HEK293 (cell line): ENCODE measurements around the gene EBF3.

Experiments
- CTCF ChIA-PET: fragments of 350-600 bp; formaldehyde crosslinking; extraction: SDS; loops from one replicate; lab custom pipeline; 2021; ENCODE audit warnings: antibody characterized with exemption; lab: Yijun Ruan, JAX
- POLR2A ChIA-PET: fragments of 300-600 bp; formaldehyde crosslinking; extraction: SDS; loops from one replicate; lab custom pipeline; 2020; ENCODE audit warnings: antibody characterized with exemption, inconsistent platforms; lab: Yijun Ruan, JAX
- H3K27ac ChIP-seq: fragments of 200-500 bp; sonication (Bioruptor generic); 2 replicates; pipeline ENCODE4 v1.5.1; 2014; ENCODE audit warnings: low read depth, low read length, control low read depth, inconsistent platforms; ENCODE audit errors: extremely low read depth
- H3K36me3 ChIP-seq, 2 experiments: fragments of 200-500 bp in 1 of 2; sonication (Bioruptor generic) in 1 of 2; 1 replicate in 1 of 2; 2 replicates in 1 of 2; pipeline ENCODE4 v1.5.1; 2014 to 2017; ENCODE audit warnings: inconsistent platforms in 2 of 2, low read length in 2 of 2; ENCODE audit not compliant: control insufficient read depth in 2 of 2, insufficient read depth in 1 of 2
- H3K4me1 ChIP-seq: fragments of 200-500 bp; sonication (Bioruptor generic); 2 replicates; pipeline ENCODE4 v1.5.1; 2014; ENCODE audit warnings: mild to moderate bottlenecking, low read length, inconsistent platforms; ENCODE audit not compliant: control insufficient read depth, insufficient read depth
- H3K4me3 ChIP-seq: 2 replicates; pipeline ENCODE4 v1.5.1; 2011; ENCODE audit warnings: low read depth, mild to moderate bottlenecking, control low read depth, low read length, moderate library complexity
- H3K9me3 ChIP-seq: fragments of 200-500 bp; sonication (Bioruptor generic); 2 replicates; pipeline ENCODE4 v1.5.1; 2014; ENCODE audit warnings: low read depth, low read length, inconsistent platforms; ENCODE audit not compliant: control insufficient read depth, insufficient read depth
- HOXA7 ChIP-seq: sonication (generic); formaldehyde crosslinking; IDR thresholded peaks from 2 replicates; pipeline ENCODE4 v1.8.1; 2022; ENCODE audit warnings: missing genetic modification reagents, borderline replicate concordance
- IKZF3 ChIP-seq: fragments of 450-650 bp; IDR thresholded peaks from 2 replicates; pipeline ENCODE4 v1.5.0; 2018; ENCODE audit warnings: missing biosample characterization, mild to moderate bottlenecking, missing genetic modification characterization, moderate library complexity
- KLF9 ChIP-seq: fragments of 450-650 bp; formaldehyde crosslinking; IDR thresholded peaks from 2 replicates; pipeline ENCODE4 v1.5.1; 2016; ENCODE audit warnings: missing biosample characterization, missing genetic modification characterization, low read depth
- MYNN ChIP-seq: fragments of 450-650 bp; formaldehyde crosslinking; IDR thresholded peaks from 2 replicates; pipeline ENCODE4 v1.5.1; 2016; ENCODE audit warnings: missing biosample characterization, missing genetic modification characterization, borderline replicate concordance
- SP3 ChIP-seq: fragments of 450-650 bp; formaldehyde crosslinking; IDR thresholded peaks from 2 replicates; pipeline ENCODE4 v1.5.1; 2016; ENCODE audit warnings: missing biosample characterization, missing genetic modification characterization
- WT1 ChIP-seq: fragments of 450-650 bp; formaldehyde crosslinking; IDR thresholded peaks from 2 replicates; pipeline ENCODE4 v1.5.1; 2016; ENCODE audit warnings: missing biosample characterization, missing genetic modification characterization
- ZBTB17 ChIP-seq: fragments of 450-650 bp; formaldehyde crosslinking; IDR thresholded peaks from 2 replicates; pipeline ENCODE4 v1.5.1; 2016; ENCODE audit warnings: missing biosample characterization, missing genetic modification characterization
- ZFP3 ChIP-seq: fragments of 450-650 bp; formaldehyde crosslinking; IDR thresholded peaks from 2 replicates; pipeline ENCODE4 v1.5.1; 2016; ENCODE audit warnings: low read depth, missing biosample characterization, missing genetic modification characterization
- ZNF10 ChIP-seq: fragments of 450-650 bp; formaldehyde crosslinking; IDR thresholded peaks from 2 replicates; pipeline ENCODE4 v1.5.1; 2017; ENCODE audit warnings: missing biosample characterization, missing genetic modification characterization
- ZNF121 ChIP-seq: fragments of 450-650 bp; formaldehyde crosslinking; IDR thresholded peaks from 2 replicates; pipeline ENCODE4 v1.5.1; 2016; ENCODE audit warnings: missing biosample characterization, missing genetic modification characterization
- ZNF24 ChIP-seq: fragments of 450-650 bp; formaldehyde crosslinking; IDR thresholded peaks from 2 replicates; pipeline ENCODE4 v1.5.1; 2016; ENCODE audit warnings: missing biosample characterization, missing genetic modification characterization
- ZNF266 ChIP-seq: fragments of 450-650 bp; formaldehyde crosslinking; IDR thresholded peaks from 2 replicates; pipeline ENCODE4 v1.5.1; 2016; ENCODE audit warnings: missing biosample characterization, missing genetic modification characterization, low read depth
- ZNF302 ChIP-seq: fragments of 450-650 bp; formaldehyde crosslinking; IDR thresholded peaks from 2 replicates; pipeline ENCODE4 v1.5.1; 2016; ENCODE audit warnings: missing biosample characterization, missing genetic modification characterization, low read depth
- ZNF335 ChIP-seq: fragments of 450-650 bp; formaldehyde crosslinking; conservative IDR thresholded peaks from 2 replicates; pipeline ENCODE4 v1.5.1; 2016; ENCODE audit warnings: missing biosample characterization, missing genetic modification characterization
- ZNF423 ChIP-seq: fragments of 450-650 bp; formaldehyde crosslinking; IDR thresholded peaks from 2 replicates; pipeline ENCODE4 v1.5.1; 2016; ENCODE audit warnings: missing biosample characterization, missing genetic modification characterization
- ZNF433 ChIP-seq: fragments of 450-650 bp; formaldehyde crosslinking; IDR thresholded peaks from 2 replicates; pipeline ENCODE4 v1.5.1; 2016; ENCODE audit warnings: missing biosample characterization, missing genetic modification characterization, low read depth
- ZNF48 ChIP-seq: fragments of 450-650 bp; formaldehyde crosslinking; IDR thresholded peaks from 2 replicates; pipeline ENCODE4 v1.5.1; 2016; ENCODE audit warnings: missing biosample characterization, missing genetic modification characterization
- ZNF529 ChIP-seq: fragments of 450-650 bp; formaldehyde crosslinking; IDR thresholded peaks from 2 replicates; pipeline ENCODE4 v1.5.1; 2017; ENCODE audit warnings: missing genetic modification characterization, missing biosample characterization; ENCODE audit not compliant: insufficient replicate concordance
- ZNF561 ChIP-seq: fragments of 450-650 bp; IDR thresholded peaks from 2 replicates; pipeline ENCODE4 v1.5.1; 2018; ENCODE audit warnings: missing biosample characterization, missing genetic modification characterization, borderline replicate concordance
- ZNF626 ChIP-seq: fragments of 450-650 bp; sonication (Bioruptor Pico); formaldehyde crosslinking; IDR thresholded peaks from 2 replicates; pipeline ENCODE4 v1.5.1; 2018; ENCODE audit warnings: missing biosample characterization, missing genetic modification characterization, inconsistent platforms
- ZNF677 ChIP-seq: fragments of 450-650 bp; IDR thresholded peaks from 2 replicates; pipeline ENCODE4 v1.5.0; 2018; ENCODE audit warnings: missing biosample characterization, mild to moderate bottlenecking, missing genetic modification characterization, moderate library complexity
- ZNF747 ChIP-seq: fragments of 450-650 bp; formaldehyde crosslinking; IDR thresholded peaks from 2 replicates; pipeline ENCODE4 v1.5.1; 2016; ENCODE audit warnings: missing biosample characterization, missing genetic modification characterization
- ZNF776 ChIP-seq: fragments of 450-650 bp; formaldehyde crosslinking; IDR thresholded peaks from 2 replicates; pipeline ENCODE4 v1.5.0; 2017; ENCODE audit warnings: missing biosample characterization, missing genetic modification characterization, borderline replicate concordance
- ZNF791 ChIP-seq: fragments of 450-650 bp; formaldehyde crosslinking; IDR thresholded peaks from 2 replicates; pipeline ENCODE4 v1.5.1; 2016; ENCODE audit warnings: missing biosample characterization, missing genetic modification characterization
- TF ChIP-seq, protein P1 (sequence below): fragments of 450-650 bp; formaldehyde crosslinking; IDR thresholded peaks from 2 replicates; pipeline ENCODE4 v1.5.1; 2017; ENCODE audit warnings: missing biosample characterization, missing genetic modification characterization
- TF ChIP-seq, protein P2 (sequence below): fragments of 450-650 bp; formaldehyde crosslinking; IDR thresholded peaks from 2 replicates; pipeline ENCODE4 v1.5.1; 2016; ENCODE audit warnings: missing biosample characterization, missing genetic modification characterization

EBF3 gene

GRCh38 chr10:130009228-130009627 is 45.2 kb upstream of the EBF3 start:
- POLR2A ChIA-PET = no interaction called here
- CTCF ChIA-PET = interaction anchor here (0.6 kb wide), 1 partner anchor 349 kb away, joined by 3 read pairs; no protein-coding TSS in a partner anchor

DNA sequence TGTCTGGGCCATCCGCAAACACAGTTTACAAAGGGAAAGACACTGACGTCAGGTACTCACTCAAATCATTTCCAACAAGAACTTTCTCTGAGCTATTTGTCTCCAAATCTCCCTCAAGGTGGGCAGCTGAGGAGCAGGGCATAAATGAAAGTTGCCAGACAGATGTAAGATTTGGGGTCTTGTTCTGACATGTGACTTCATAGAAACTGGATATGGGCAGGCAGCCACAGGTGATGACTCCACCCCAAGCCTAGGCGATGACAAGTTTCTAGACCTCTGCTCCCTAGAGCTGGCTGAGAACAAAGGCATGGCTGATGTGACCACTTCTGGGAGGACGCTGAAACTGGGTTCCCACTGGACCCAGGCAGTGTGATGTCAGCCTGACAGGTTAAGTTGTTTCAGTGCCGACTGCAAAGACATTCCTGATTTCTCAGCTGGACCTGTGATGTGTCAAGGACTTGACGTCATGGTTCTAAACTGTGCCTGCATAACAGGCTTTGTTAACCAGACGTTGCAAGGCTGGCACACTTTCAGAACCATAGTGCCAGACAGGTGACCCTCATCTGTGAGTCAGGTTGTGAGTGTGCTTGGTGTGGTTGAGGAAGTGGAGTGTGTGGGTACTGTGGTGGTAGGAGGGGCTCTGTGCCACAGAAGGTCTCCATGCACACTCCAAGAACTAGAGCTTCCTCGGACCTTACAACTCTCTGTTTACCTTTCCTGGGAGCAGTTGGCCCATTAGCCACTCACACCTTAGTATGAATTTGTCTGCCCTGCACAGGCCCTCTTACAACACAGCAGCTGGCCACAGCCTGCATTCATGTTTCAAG is 39.9 kb upstream of the EBF3 start:
- no peak overlapping the region for H3K4me3 ChIP-seq
- no peaks in the 10 kb centered on the region for H3K36me3 ChIP-seq
- ChIA-PET CTCF (interaction anchor here (1.0 kb wide), 1 partner anchor 973 kb away, joined by 3 read pairs; no protein-coding TSS in a partner anchor), POLR2A (no interaction called here)
- H3K9me3 ChIP-seq = no peaks in the 10 kb centered on the region
- no peak overlapping the region for H3K27ac ChIP-seq
- H3K4me1 ChIP-seq = no peaks in the 10 kb centered on the region
- TF ChIP-seq ZNF747 (tag by site-specific recombination) (no peak), ZNF433 (tag by site-specific recombination) (no peak), WT1 (tag by site-specific recombination) (no peak), ZNF776 (no peak), MYNN (tag by site-specific recombination) (no peak), ZNF626 (tag by site-specific recombination) (no peak), ZFP3 (tag by site-specific recombination) (no peak), ZNF677 (tag by site-specific recombination) (no peak), ZNF48 (no peak), SP3 (tag by site-specific recombination) (no peak), ZNF529 (tag by site-specific recombination) (no peak), KLF9 (tag by site-specific recombination) (no peak), ZNF266 (no peak), ZNF791 (tag by site-specific recombination) (no peak)
- TF ChIP-seq, protein P1, sequence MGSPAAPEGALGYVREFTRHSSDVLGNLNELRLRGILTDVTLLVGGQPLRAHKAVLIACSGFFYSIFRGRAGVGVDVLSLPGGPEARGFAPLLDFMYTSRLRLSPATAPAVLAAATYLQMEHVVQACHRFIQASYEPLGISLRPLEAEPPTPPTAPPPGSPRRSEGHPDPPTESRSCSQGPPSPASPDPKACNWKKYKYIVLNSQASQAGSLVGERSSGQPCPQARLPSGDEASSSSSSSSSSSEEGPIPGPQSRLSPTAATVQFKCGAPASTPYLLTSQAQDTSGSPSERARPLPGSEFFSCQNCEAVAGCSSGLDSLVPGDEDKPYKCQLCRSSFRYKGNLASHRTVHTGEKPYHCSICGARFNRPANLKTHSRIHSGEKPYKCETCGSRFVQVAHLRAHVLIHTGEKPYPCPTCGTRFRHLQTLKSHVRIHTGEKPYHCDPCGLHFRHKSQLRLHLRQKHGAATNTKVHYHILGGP = no peak

More at GRCh38 chr10:130009228-130009627, 45.2 kb upstream of the EBF3 start:
- Histone ChIP-seq H3K36me3 (no peaks in the 10 kb centered on the region), H3K4me1 (no peaks in the 10 kb centered on the region), H3K27ac (no peak overlapping the region), H3K4me3 (no peak overlapping the region), H3K9me3 (no peaks in the 10 kb centered on the region)
- TF ChIP-seq ZNF423 = no peak
- no peak for TF ChIP-seq ZNF10
- TF ChIP-seq ZNF302 = no peak
- TF ChIP-seq, protein P2, sequence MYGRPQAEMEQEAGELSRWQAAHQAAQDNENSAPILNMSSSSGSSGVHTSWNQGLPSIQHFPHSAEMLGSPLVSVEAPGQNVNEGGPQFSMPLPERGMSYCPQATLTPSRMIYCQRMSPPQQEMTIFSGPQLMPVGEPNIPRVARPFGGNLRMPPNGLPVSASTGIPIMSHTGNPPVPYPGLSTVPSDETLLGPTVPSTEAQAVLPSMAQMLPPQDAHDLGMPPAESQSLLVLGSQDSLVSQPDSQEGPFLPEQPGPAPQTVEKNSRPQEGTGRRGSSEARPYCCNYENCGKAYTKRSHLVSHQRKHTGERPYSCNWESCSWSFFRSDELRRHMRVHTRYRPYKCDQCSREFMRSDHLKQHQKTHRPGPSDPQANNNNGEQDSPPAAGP = no peak
- TF ChIP-seq IKZF3 (tag by site-specific recombination) = no peak
- TF ChIP-seq HOXA7 (CRISPR knock-in tag) = no peak
- no peak for TF ChIP-seq ZNF335 (tag by site-specific recombination)
- TF ChIP-seq ZNF747 (tag by site-specific recombination) = no peak
- TF ChIP-seq ZBTB17 (tag by site-specific recombination) = no peak
- no peak for TF ChIP-seq ZNF561 (tag by site-specific recombination)
- no peak for TF ChIP-seq ZNF121
- TF ChIP-seq ZNF24 (tag by site-specific recombination) = no peak
